GM23338 (cell line): Measurements from ENCODE around the gene PTGDS. TPM values are rescaled to one million over a fixed set of nuclear protein-coding genes. Genes with fewer than 3 reads are reported as not detected.

Experiments
- ATAC-seq: fragments of 200-7000 bp; cut with Tn5 transposase; 3 replicates; pipeline ENCODE4 v1.9.1; 2020
- DNase-seq: peaks from one replicate; pipeline ENCODE4 v3.0.0-alpha.2; 2015; ENCODE audit warnings: low spot score
- H2AFZ ChIP-seq: fragments of 200-600 bp; sonication (generic); 2 replicates; pipeline ENCODE4 v1.8.0; 2016; ENCODE audit warnings: antibody characterized with exemption, mild to moderate bottlenecking, moderate library complexity
- H3F3A ChIP-seq: fragments of 200-600 bp; sonication (generic); replicated peaks from 2 replicates; pipeline ENCODE4 v1.8.0; 2017; ENCODE audit warnings: antibody characterized with exemption, mixed run types, low read depth
- H3K27ac ChIP-seq: fragments of 200-600 bp; sonication (generic); 2 replicates; pipeline ENCODE4 v1.6.1; 2016; ENCODE audit warnings: low read depth
- H3K27me3 ChIP-seq: fragments of 200-600 bp; sonication (generic); 2 replicates; pipeline ENCODE4 v1.8.0; 2016; ENCODE audit warnings: mild to moderate bottlenecking, mixed run types, moderate library complexity; ENCODE audit not compliant: insufficient read depth
- H3K36me3 ChIP-seq: fragments of 200-600 bp; sonication (generic); 2 replicates; pipeline ENCODE4 v1.8.0; 2016; ENCODE audit warnings: mild to moderate bottlenecking; ENCODE audit not compliant: insufficient read depth
- H3K4me1 ChIP-seq: fragments of 200-600 bp; sonication (generic); 2 replicates; pipeline ENCODE4 v1.8.0; 2016; ENCODE audit warnings: mild to moderate bottlenecking, moderate library complexity; ENCODE audit not compliant: insufficient read depth
- H3K4me2 ChIP-seq: fragments of 200-600 bp; sonication (generic); 2 replicates; pipeline ENCODE4 v1.7.1; 2017; ENCODE audit warnings: mixed run types
- H3K4me3 ChIP-seq: fragments of 200-600 bp; sonication (generic); 2 replicates; pipeline ENCODE4 v1.6.1; 2016; ENCODE audit warnings: mixed run types
- H3K79me2 ChIP-seq: fragments of 200-600 bp; sonication (generic); replicated peaks from 2 replicates; pipeline ENCODE4 v1.8.0; 2017; ENCODE audit warnings: mild to moderate bottlenecking; ENCODE audit not compliant: insufficient read depth
- H3K9me2 ChIP-seq: fragments of 200-600 bp; sonication (generic); 2 replicates; pipeline ENCODE4 v1.8.0; 2017; ENCODE audit not compliant: insufficient read depth
- H4K20me1 ChIP-seq: fragments of 200-600 bp; sonication (generic); replicated peaks from 2 replicates; pipeline ENCODE4 v1.8.0; 2017; ENCODE audit warnings: mild to moderate bottlenecking; ENCODE audit not compliant: insufficient read depth
- H3K27ac Mint-ChIP-seq: 2 replicates; pipeline ENCODE4 v1.8.0; 2020; ENCODE audit warnings: inconsistent platforms, mild to moderate bottlenecking, moderate library complexity, mixed read lengths
- H3K27me3 Mint-ChIP-seq: 3 replicates; pipeline ENCODE4 v1.8.0; 2022; ENCODE audit warnings: low read depth, mild to moderate bottlenecking, moderate library complexity, mixed read lengths, inconsistent platforms; ENCODE audit not compliant: insufficient read depth, poor library complexity
- H3K36me3 Mint-ChIP-seq: 3 replicates; pipeline ENCODE4 v1.8.0; 2021; ENCODE audit warnings: low read depth, mild to moderate bottlenecking, inconsistent platforms, moderate library complexity, mixed read lengths
- H3K4me1 Mint-ChIP-seq: 3 replicates; pipeline ENCODE4 v1.8.0; 2020; ENCODE audit warnings: mild to moderate bottlenecking, inconsistent platforms, mixed read lengths
- H3K4me3 Mint-ChIP-seq: 3 replicates; pipeline ENCODE4 v1.8.0; 2021; ENCODE audit warnings: moderate library complexity, mild to moderate bottlenecking, inconsistent platforms, mixed read lengths
- H3K9me3 Mint-ChIP-seq: 3 replicates; pipeline ENCODE4 v1.8.0; 2020; ENCODE audit warnings: moderate library complexity, mild to moderate bottlenecking, inconsistent platforms, mixed read lengths
- CREB1 ChIP-seq: fragments of 250-450 bp; sonication (Bioruptor Pico); IDR thresholded peaks from 2 replicates; pipeline ENCODE4 v1.5.0; 2020; ENCODE audit warnings: low read depth, mild to moderate bottlenecking, moderate library complexity
- CTCF ChIP-seq, 2 experiments: fragments of 200-600 bp in 1 of 2; sonication (generic) in 1 of 2; conservative IDR thresholded peaks; 2 replicates each; pipeline versions ENCODE4 v1.5.1 to v1.6.1; 2016 to 2017; ENCODE audit warnings: antibody characterized with exemption in 2 of 2, low read depth in 2 of 2, mild to moderate bottlenecking in 2 of 2, moderate library complexity in 1 of 2
- ETS1 ChIP-seq: IDR thresholded peaks from 2 replicates; pipeline ENCODE4 v1.6.1; 2016; ENCODE audit warnings: antibody characterized with exemption
- EZH2 ChIP-seq: fragments of 200-600 bp; sonication (generic); IDR thresholded peaks from one replicate; pipeline ENCODE4 v1.8.0; 2017; ENCODE audit warnings: antibody characterized with exemption, mild to moderate bottlenecking, low read depth; ENCODE audit not compliant: unreplicated experiment
- EZH2phosphoT487 ChIP-seq: fragments of 200-600 bp; sonication (generic); IDR thresholded peaks from one replicate; pipeline ENCODE4 v1.8.1; 2018; ENCODE audit warnings: antibody characterized with exemption; ENCODE audit not compliant: unreplicated experiment
- JUNB ChIP-seq: IDR thresholded peaks from one replicate; pipeline ENCODE4 v1.6.1; 2016; ENCODE audit warnings: antibody characterized with exemption; ENCODE audit not compliant: unreplicated experiment
- NANOG ChIP-seq: IDR thresholded peaks from 2 replicates; pipeline ENCODE4 v1.6.1; 2016; ENCODE audit warnings: antibody characterized with exemption, borderline replicate concordance
- POLR2AphosphoS5 ChIP-seq: IDR thresholded peaks from 2 replicates; pipeline ENCODE4 v1.6.1; 2016; ENCODE audit warnings: antibody characterized with exemption, low read depth
- REST ChIP-seq: IDR thresholded peaks from one replicate; pipeline ENCODE4 v1.6.1; 2018; ENCODE audit warnings: antibody characterized with exemption; ENCODE audit not compliant: unreplicated experiment
- STAT1 ChIP-seq: IDR thresholded peaks from one replicate; pipeline ENCODE4 v1.6.1; 2016; ENCODE audit warnings: antibody characterized with exemption; ENCODE audit not compliant: unreplicated experiment
- ZNF114 ChIP-seq: fragments of 250-450 bp; sonication (Bioruptor Pico); IDR thresholded peaks from 2 replicates; pipeline ENCODE4 v1.5.0; 2020; ENCODE audit warnings: mild to moderate bottlenecking, moderate library complexity
- ZNF331 ChIP-seq: fragments of 250-450 bp; sonication (Bioruptor Pico); IDR thresholded peaks from 2 replicates; pipeline ENCODE4 v1.5.0; 2020; ENCODE audit warnings: low read depth, mild to moderate bottlenecking, moderate library complexity
- ZNF462 ChIP-seq: fragments of 250-450 bp; sonication (Bioruptor Pico); IDR thresholded peaks from 2 replicates; pipeline ENCODE4 v1.5.0; 2020; ENCODE audit warnings: mild to moderate bottlenecking, moderate library complexity
- polyA plus RNA-seq: library from polyadenylated mRNA; unstranded; fragments of >200 nt; fragmentation: Nextera tagmentation; extraction: Ambion mirVana; gene quantifications from 2 replicates; pipeline ENCODE4 v1.2.1, GENCODE V29; 2016
- total RNA-seq: library from RNA; depleted of rRNA; stranded (reverse); fragments of >200 nt; shearing (Covaris generic); gene quantifications from 2 replicates; pipeline ENCODE4 v1.2.3, GENCODE V29; 2014

The PTGDS gene
- total and polyA plus RNA-seq, 2 experiments from 2014 or later: 1.9 to 3.1 TPM

GRCh38 chr9:137023157-137023556 is 45.9 kb downstream of the PTGDS start:
- Histone ChIP-seq H3K9me2 (no peaks in the 10 kb centered on the region), H3K79me2 (no peaks in the 10 kb centered on the region), H3K27me3 (peaks cover 11% of the 10 kb centered on the region), H3F3A (0 out of 2 replicates have a peak, but pooled peaks cover 3% of the 10 kb centered on the region), H4K20me1 (no peaks in the 10 kb centered on the region), H2AFZ (no peak overlapping the region), H3K4me1 (peaks cover 7% of the 10 kb centered on the region; the same call in 1 of the 2 replicates), H3K4me2 (no peak overlapping the region), H3K36me3 (no peaks in the 10 kb centered on the region), H3K27ac (no peak overlapping the region), H3K4me3 (no peak overlapping the region)
- Mint-ChIP-seq H3K27ac (no peak overlapping the region), H3K9me3 (no peaks in the 10 kb centered on the region), H3K4me1 (no peaks in the 10 kb centered on the region; the same call in 2 of the 3 replicates), H3K36me3 (no peaks in the 10 kb centered on the region), H3K27me3 (peaks cover 18% of the 10 kb centered on the region), H3K4me3 (no peak overlapping the region)
- DNase-seq: no peak
- TF ChIP-seq REST: no peak
- no peak for TF ChIP-seq CREB1 (CRISPR knock-in tag)
- no peak for TF ChIP-seq ZNF114 (CRISPR knock-in tag)
- TF ChIP-seq STAT1: no peak
- no peak for TF ChIP-seq CTCF (conservative IDR thresholded peaks at IDR 0.05; ENCODE audit: low read depth in 2 of 2)
- TF ChIP-seq NANOG: no peak
- TF ChIP-seq EZH2: no peak
- no peak for TF ChIP-seq EZH2phosphoT487
- no peak for TF ChIP-seq POLR2AphosphoS5
- no peak for TF ChIP-seq ETS1
- no peak for TF ChIP-seq ZNF462 (CRISPR knock-in tag)
- no peak for TF ChIP-seq ZNF331
- TF ChIP-seq JUNB: no peak
- ATAC-seq: no peak
